Measurements from ENCODE around the gene NAPG. TPM values are rescaled to one million over a fixed set of nuclear protein-coding genes. Genes with fewer than 3 reads are reported as not detected.

Gene NAPG
- total and polyA plus RNA-seq, 2 experiments from 2014 or later, result 29.0 to 43.2 TPM

GRCh38 chr18:10514082-10514481 lies 11.7 kb upstream of the NAPG start:
- Histone ChIP-seq H2AFZ (no peak overlapping the region), H4K20me1 (ENCODE audit: insufficient read depth, poor library complexity, severe bottlenecking) (no peaks in the 10 kb centered on the region), H3K79me2 (no peaks in the 10 kb centered on the region), H3K36me3 (replicated peaks; ENCODE audit: insufficient read depth, low read depth) (no peaks in the 10 kb centered on the region), H3K9me3 (ENCODE audit: low read depth) (no peaks in the 10 kb centered on the region), H3K4me2 (no peak overlapping the region), H3K27ac (peak overlapping the region; percentile 20), H3K9me2 (replicated peaks; ENCODE audit: insufficient read depth) (no peaks in the 10 kb centered on the region), H3K4me3 (no peak overlapping the region), H3K4me1 (ENCODE audit: insufficient read depth) (peaks cover 5% of the 10 kb centered on the region), H3K27me3 (no peaks in the 10 kb centered on the region)
- TF ChIP-seq EZH2 (IDR thresholded peaks at IDR 0.05; ENCODE audit: borderline replicate concordance) (no peak), EZH2phosphoT487 (IDR thresholded peaks at IDR 0.05; ENCODE audit: low read depth, severe bottlenecking, unreplicated experiment) (no peak), CTCF (IDR thresholded peaks at IDR 0.05; ENCODE audit: poor library complexity) (no peak)
- WGBS (ENCODE audit: low lambda C conversion rate, missing lambda C conversion rate), result 73% methylated on average over 3 of the region's 3 CpGs
- DNase-seq (ENCODE audit: low spot score), result no peak

- Histone ChIP-seq H3K27ac (no peak overlapping the region), H3K27me3 (no peaks in the 10 kb centered on the region), H2AFZ (no peak overlapping the region), H3K79me2 (no peaks in the 10 kb centered on the region), H4K20me1 (ENCODE audit: insufficient read depth, poor library complexity, severe bottlenecking) (no peaks in the 10 kb centered on the region), H3K9me2 (replicated peaks; ENCODE audit: insufficient read depth) (no peaks in the 10 kb centered on the region), H3K4me2 (no peak overlapping the region), H3K4me1 (ENCODE audit: insufficient read depth) (peaks cover 6% of the 10 kb centered on the region), H3K36me3 (replicated peaks; ENCODE audit: insufficient read depth, low read depth) (no peaks in the 10 kb centered on the region), H3K9me3 (ENCODE audit: low read depth) (no peaks in the 10 kb centered on the region), H3K4me3 (no peak overlapping the region)
- TF ChIP-seq CTCF (IDR thresholded peaks at IDR 0.05; ENCODE audit: poor library complexity) (no peak), EZH2 (IDR thresholded peaks at IDR 0.05; ENCODE audit: borderline replicate concordance) (no peak), EZH2phosphoT487 (IDR thresholded peaks at IDR 0.05; ENCODE audit: low read depth, severe bottlenecking, unreplicated experiment) (no peak)
- DNase-seq (ENCODE audit: low spot score), result no peak
Observed at GRCh38 chr18:10514601-10515000, 11.2 kb upstream of the NAPG start.

GRCh38 chr18:10515456-10515855 lies 10.4 kb upstream of the NAPG start:
- Histone ChIP-seq H3K79me2 (no peaks in the 10 kb centered on the region), H3K27me3 (no peaks in the 10 kb centered on the region), H3K9me2 (replicated peaks; ENCODE audit: insufficient read depth) (no peaks in the 10 kb centered on the region), H3K4me2 (no peak overlapping the region), H3K36me3 (replicated peaks; ENCODE audit: insufficient read depth, low read depth) (no peaks in the 10 kb centered on the region), H3K9me3 (ENCODE audit: low read depth) (no peaks in the 10 kb centered on the region), H2AFZ (no peak overlapping the region), H3K27ac (no peak overlapping the region), H4K20me1 (ENCODE audit: insufficient read depth, poor library complexity, severe bottlenecking) (no peaks in the 10 kb centered on the region), H3K4me3 (no peak overlapping the region), H3K4me1 (ENCODE audit: insufficient read depth) (peaks cover 9% of the 10 kb centered on the region)
- 77% methylated on average over 4 of the region's 4 CpGs for WGBS (ENCODE audit: low lambda C conversion rate, missing lambda C conversion rate)
- no peak for DNase-seq (ENCODE audit: low spot score)
- TF ChIP-seq EZH2phosphoT487 (IDR thresholded peaks at IDR 0.05; ENCODE audit: low read depth, severe bottlenecking, unreplicated experiment) (no peak), EZH2 (IDR thresholded peaks at IDR 0.05; ENCODE audit: borderline replicate concordance) (no peak), CTCF (IDR thresholded peaks at IDR 0.05; ENCODE audit: poor library complexity) (no peak)

- no peak overlapping the region for H3K4me2 ChIP-seq
- no peak for TF ChIP-seq EZH2phosphoT487 (IDR thresholded peaks at IDR 0.05; ENCODE audit: low read depth, severe bottlenecking, unreplicated experiment)
- no peak for TF ChIP-seq EZH2 (IDR thresholded peaks at IDR 0.05; ENCODE audit: borderline replicate concordance)
- no peak for TF ChIP-seq CTCF (IDR thresholded peaks at IDR 0.05; ENCODE audit: poor library complexity)
- no peaks in the 10 kb centered on the region for H3K9me2 ChIP-seq (replicated peaks; ENCODE audit: insufficient read depth)
- no peak overlapping the region for H2AFZ ChIP-seq
- H3K9me3 ChIP-seq (ENCODE audit: low read depth), result no peaks in the 10 kb centered on the region
- WGBS (ENCODE audit: low lambda C conversion rate, missing lambda C conversion rate), result 98% methylated on average over 2 of the region's 2 CpGs
- no peaks in the 10 kb centered on the region for H4K20me1 ChIP-seq (ENCODE audit: insufficient read depth, poor library complexity, severe bottlenecking)
- no peaks in the 10 kb centered on the region for H3K27me3 ChIP-seq
- peaks cover 9% of the 10 kb centered on the region for H3K4me1 ChIP-seq (ENCODE audit: insufficient read depth)
- H3K4me3 ChIP-seq, result no peak overlapping the region
- no peaks in the 10 kb centered on the region for H3K79me2 ChIP-seq
- DNase-seq (ENCODE audit: low spot score), result no peak
- H3K36me3 ChIP-seq (replicated peaks; ENCODE audit: insufficient read depth, low read depth), result no peaks in the 10 kb centered on the region
- H3K27ac ChIP-seq, result no peak overlapping the region
Observed at GRCh38 chr18:10516078-10516477, 9.7 kb upstream of the NAPG start.
